GM23338 (cell line): Measurements from ENCODE around the gene DOCK3. TPM values are rescaled to one million over a fixed set of nuclear protein-coding genes. Genes with fewer than 3 reads are reported as not detected.
A peak's percentile ranks its signal among the peaks of the same experiment; 100 is the strongest.

Experiments used
- ATAC-seq: fragments of 200-7000 bp; cut with Tn5 transposase; 3 replicates; pipeline ENCODE4 v1.9.1; 2020
- DNase-seq: peaks from one replicate; pipeline ENCODE4 v3.0.0-alpha.2; 2015; ENCODE audit warnings: low spot score
- H2AFZ ChIP-seq: fragments of 200-600 bp; sonication (generic); 2 replicates; pipeline ENCODE4 v1.8.0; 2016; ENCODE audit warnings: antibody characterized with exemption, mild to moderate bottlenecking, moderate library complexity
- H3F3A ChIP-seq: fragments of 200-600 bp; sonication (generic); replicated peaks from 2 replicates; pipeline ENCODE4 v1.8.0; 2017; ENCODE audit warnings: antibody characterized with exemption, mixed run types, low read depth
- H3K27ac ChIP-seq: fragments of 200-600 bp; sonication (generic); 2 replicates; pipeline ENCODE4 v1.6.1; 2016; ENCODE audit warnings: low read depth
- H3K27me3 ChIP-seq: fragments of 200-600 bp; sonication (generic); 2 replicates; pipeline ENCODE4 v1.8.0; 2016; ENCODE audit warnings: mild to moderate bottlenecking, mixed run types, moderate library complexity; ENCODE audit not compliant: insufficient read depth
- H3K36me3 ChIP-seq: fragments of 200-600 bp; sonication (generic); 2 replicates; pipeline ENCODE4 v1.8.0; 2016; ENCODE audit warnings: mild to moderate bottlenecking; ENCODE audit not compliant: insufficient read depth
- H3K4me1 ChIP-seq: fragments of 200-600 bp; sonication (generic); 2 replicates; pipeline ENCODE4 v1.8.0; 2016; ENCODE audit warnings: mild to moderate bottlenecking, moderate library complexity; ENCODE audit not compliant: insufficient read depth
- H3K4me2 ChIP-seq: fragments of 200-600 bp; sonication (generic); 2 replicates; pipeline ENCODE4 v1.7.1; 2017; ENCODE audit warnings: mixed run types
- H3K4me3 ChIP-seq: fragments of 200-600 bp; sonication (generic); 2 replicates; pipeline ENCODE4 v1.6.1; 2016; ENCODE audit warnings: mixed run types
- H3K79me2 ChIP-seq: fragments of 200-600 bp; sonication (generic); replicated peaks from 2 replicates; pipeline ENCODE4 v1.8.0; 2017; ENCODE audit warnings: mild to moderate bottlenecking; ENCODE audit not compliant: insufficient read depth
- H3K9me2 ChIP-seq: fragments of 200-600 bp; sonication (generic); 2 replicates; pipeline ENCODE4 v1.8.0; 2017; ENCODE audit not compliant: insufficient read depth
- H4K20me1 ChIP-seq: fragments of 200-600 bp; sonication (generic); replicated peaks from 2 replicates; pipeline ENCODE4 v1.8.0; 2017; ENCODE audit warnings: mild to moderate bottlenecking; ENCODE audit not compliant: insufficient read depth
- H3K27ac Mint-ChIP-seq: 2 replicates; pipeline ENCODE4 v1.8.0; 2020; ENCODE audit warnings: inconsistent platforms, mild to moderate bottlenecking, moderate library complexity, mixed read lengths
- H3K27me3 Mint-ChIP-seq: 3 replicates; pipeline ENCODE4 v1.8.0; 2022; ENCODE audit warnings: low read depth, mild to moderate bottlenecking, moderate library complexity, mixed read lengths, inconsistent platforms; ENCODE audit not compliant: insufficient read depth, poor library complexity
- H3K36me3 Mint-ChIP-seq: 3 replicates; pipeline ENCODE4 v1.8.0; 2021; ENCODE audit warnings: low read depth, mild to moderate bottlenecking, inconsistent platforms, moderate library complexity, mixed read lengths
- H3K4me1 Mint-ChIP-seq: 3 replicates; pipeline ENCODE4 v1.8.0; 2020; ENCODE audit warnings: mild to moderate bottlenecking, inconsistent platforms, mixed read lengths
- H3K4me3 Mint-ChIP-seq: 3 replicates; pipeline ENCODE4 v1.8.0; 2021; ENCODE audit warnings: moderate library complexity, mild to moderate bottlenecking, inconsistent platforms, mixed read lengths
- H3K9me3 Mint-ChIP-seq: 3 replicates; pipeline ENCODE4 v1.8.0; 2020; ENCODE audit warnings: moderate library complexity, mild to moderate bottlenecking, inconsistent platforms, mixed read lengths
- CTCF ChIP-seq, 2 experiments: fragments of 200-600 bp in 1 of 2; sonication (generic) in 1 of 2; conservative IDR thresholded peaks; 2 replicates each; pipeline versions ENCODE4 v1.5.1 to v1.6.1; 2016 to 2017; ENCODE audit warnings: antibody characterized with exemption in 2 of 2, low read depth in 2 of 2, mild to moderate bottlenecking in 2 of 2, moderate library complexity in 1 of 2
- ETS1 ChIP-seq: IDR thresholded peaks from 2 replicates; pipeline ENCODE4 v1.6.1; 2016; ENCODE audit warnings: antibody characterized with exemption
- EZH2 ChIP-seq: fragments of 200-600 bp; sonication (generic); IDR thresholded peaks from one replicate; pipeline ENCODE4 v1.8.0; 2017; ENCODE audit warnings: antibody characterized with exemption, mild to moderate bottlenecking, low read depth; ENCODE audit not compliant: unreplicated experiment
- EZH2phosphoT487 ChIP-seq: fragments of 200-600 bp; sonication (generic); IDR thresholded peaks from one replicate; pipeline ENCODE4 v1.8.1; 2018; ENCODE audit warnings: antibody characterized with exemption; ENCODE audit not compliant: unreplicated experiment
- POLR2AphosphoS5 ChIP-seq: IDR thresholded peaks from 2 replicates; pipeline ENCODE4 v1.6.1; 2016; ENCODE audit warnings: antibody characterized with exemption, low read depth
- STAT1 ChIP-seq: IDR thresholded peaks from one replicate; pipeline ENCODE4 v1.6.1; 2016; ENCODE audit warnings: antibody characterized with exemption; ENCODE audit not compliant: unreplicated experiment
- ZNF114 ChIP-seq: fragments of 250-450 bp; sonication (Bioruptor Pico); IDR thresholded peaks from 2 replicates; pipeline ENCODE4 v1.5.0; 2020; ENCODE audit warnings: mild to moderate bottlenecking, moderate library complexity
- ZNF331 ChIP-seq: fragments of 250-450 bp; sonication (Bioruptor Pico); IDR thresholded peaks from 2 replicates; pipeline ENCODE4 v1.5.0; 2020; ENCODE audit warnings: low read depth, mild to moderate bottlenecking, moderate library complexity
- polyA plus RNA-seq: library from polyadenylated mRNA; unstranded; fragments of >200 nt; fragmentation: Nextera tagmentation; extraction: Ambion mirVana; gene quantifications from 2 replicates; pipeline ENCODE4 v1.2.1, GENCODE V29; 2016
- total RNA-seq: library from RNA; depleted of rRNA; stranded (reverse); fragments of >200 nt; shearing (Covaris generic); gene quantifications from 2 replicates; pipeline ENCODE4 v1.2.3, GENCODE V29; 2014
- TF ChIP-seq, protein P1 (sequence below): fragments of 250-450 bp; sonication (Bioruptor Pico); IDR thresholded peaks from 2 replicates; pipeline ENCODE4 v1.5.0; 2020; ENCODE audit warnings: mild to moderate bottlenecking, moderate library complexity

The DOCK3 gene
- total and polyA plus RNA-seq, 2 experiments from 2014 or later = 2.4 to 5.6 TPM

DNA sequence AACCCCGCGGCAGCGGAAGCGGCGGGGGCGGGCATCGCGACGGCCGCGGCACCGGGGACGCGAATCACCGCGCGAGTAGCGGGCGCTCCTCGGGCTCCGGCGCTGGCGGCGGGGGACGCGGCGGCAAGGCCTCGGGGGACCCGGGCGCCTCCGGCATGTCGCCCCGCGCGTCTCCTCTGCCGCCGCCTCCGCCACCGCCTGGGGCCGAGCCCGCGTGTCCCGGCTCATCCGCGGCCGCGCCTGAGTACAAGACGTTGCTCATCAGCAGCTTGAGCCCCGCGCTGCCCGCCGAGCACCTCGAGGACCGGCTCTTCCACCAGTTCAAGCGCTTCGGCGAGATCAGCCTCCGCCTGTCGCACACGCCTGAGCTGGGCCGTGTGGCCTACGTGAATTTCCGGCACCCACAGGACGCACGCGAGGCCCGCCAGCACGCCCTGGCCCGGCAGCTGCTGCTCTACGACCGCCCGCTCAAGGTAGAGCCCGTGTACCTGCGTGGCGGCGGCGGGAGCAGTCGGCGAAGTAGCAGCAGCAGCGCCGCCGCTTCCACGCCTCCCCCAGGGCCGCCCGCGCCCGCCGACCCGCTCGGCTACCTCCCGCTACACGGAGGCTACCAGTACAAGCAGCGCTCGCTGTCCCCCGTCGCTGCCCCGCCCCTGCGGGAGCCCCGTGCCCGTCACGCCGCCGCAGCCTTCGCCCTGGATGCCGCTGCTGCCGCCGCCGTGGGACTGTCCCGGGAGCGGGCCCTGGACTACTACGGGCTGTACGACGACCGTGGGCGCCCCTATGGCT lies 717.0 kb downstream of the DOCK3 start:
- peaks cover 45% of the 10 kb centered on the region for H3K4me1 Mint-ChIP-seq
- Histone ChIP-seq H3K9me2 (no peaks in the 10 kb centered on the region), H2AFZ (no peak overlapping the region), H3K79me2 (peaks cover 60% of the 10 kb centered on the region), H3F3A (peaks cover 43% of the 10 kb centered on the region), H3K27me3 (no peaks in the 10 kb centered on the region), H3K27ac (peak overlapping the region; percentile 50; the same call in 1 of the 2 replicates), H4K20me1 (peaks cover 43% of the 10 kb centered on the region), H3K4me3 (peak overlapping the region; percentile 82), H3K4me2 (peak overlapping the region; percentile 91), H3K4me1 (peaks cover 21% of the 10 kb centered on the region), H3K36me3 (peaks cover 36% of the 10 kb centered on the region)
- H3K4me3 Mint-ChIP-seq = peak overlapping the region; percentile 85
- peak; percentile 51 for DNase-seq
- peaks cover 20% of the 10 kb centered on the region; the same call in 2 of the 3 replicates for H3K9me3 Mint-ChIP-seq
- H3K27ac Mint-ChIP-seq = peak overlapping the region; percentile 96
- TF ChIP-seq ETS1 (no peak), CTCF (conservative IDR thresholded peaks at IDR 0.05; ENCODE audit: low read depth in 2 of 2) (no peak), POLR2AphosphoS5 (peak; percentile 15), EZH2phosphoT487 (no peak), ZNF331 (CRISPR knock-in tag) (no peak), EZH2 (no peak), STAT1 (no peak), ZNF114 (no peak)
- TF ChIP-seq, protein P1, sequence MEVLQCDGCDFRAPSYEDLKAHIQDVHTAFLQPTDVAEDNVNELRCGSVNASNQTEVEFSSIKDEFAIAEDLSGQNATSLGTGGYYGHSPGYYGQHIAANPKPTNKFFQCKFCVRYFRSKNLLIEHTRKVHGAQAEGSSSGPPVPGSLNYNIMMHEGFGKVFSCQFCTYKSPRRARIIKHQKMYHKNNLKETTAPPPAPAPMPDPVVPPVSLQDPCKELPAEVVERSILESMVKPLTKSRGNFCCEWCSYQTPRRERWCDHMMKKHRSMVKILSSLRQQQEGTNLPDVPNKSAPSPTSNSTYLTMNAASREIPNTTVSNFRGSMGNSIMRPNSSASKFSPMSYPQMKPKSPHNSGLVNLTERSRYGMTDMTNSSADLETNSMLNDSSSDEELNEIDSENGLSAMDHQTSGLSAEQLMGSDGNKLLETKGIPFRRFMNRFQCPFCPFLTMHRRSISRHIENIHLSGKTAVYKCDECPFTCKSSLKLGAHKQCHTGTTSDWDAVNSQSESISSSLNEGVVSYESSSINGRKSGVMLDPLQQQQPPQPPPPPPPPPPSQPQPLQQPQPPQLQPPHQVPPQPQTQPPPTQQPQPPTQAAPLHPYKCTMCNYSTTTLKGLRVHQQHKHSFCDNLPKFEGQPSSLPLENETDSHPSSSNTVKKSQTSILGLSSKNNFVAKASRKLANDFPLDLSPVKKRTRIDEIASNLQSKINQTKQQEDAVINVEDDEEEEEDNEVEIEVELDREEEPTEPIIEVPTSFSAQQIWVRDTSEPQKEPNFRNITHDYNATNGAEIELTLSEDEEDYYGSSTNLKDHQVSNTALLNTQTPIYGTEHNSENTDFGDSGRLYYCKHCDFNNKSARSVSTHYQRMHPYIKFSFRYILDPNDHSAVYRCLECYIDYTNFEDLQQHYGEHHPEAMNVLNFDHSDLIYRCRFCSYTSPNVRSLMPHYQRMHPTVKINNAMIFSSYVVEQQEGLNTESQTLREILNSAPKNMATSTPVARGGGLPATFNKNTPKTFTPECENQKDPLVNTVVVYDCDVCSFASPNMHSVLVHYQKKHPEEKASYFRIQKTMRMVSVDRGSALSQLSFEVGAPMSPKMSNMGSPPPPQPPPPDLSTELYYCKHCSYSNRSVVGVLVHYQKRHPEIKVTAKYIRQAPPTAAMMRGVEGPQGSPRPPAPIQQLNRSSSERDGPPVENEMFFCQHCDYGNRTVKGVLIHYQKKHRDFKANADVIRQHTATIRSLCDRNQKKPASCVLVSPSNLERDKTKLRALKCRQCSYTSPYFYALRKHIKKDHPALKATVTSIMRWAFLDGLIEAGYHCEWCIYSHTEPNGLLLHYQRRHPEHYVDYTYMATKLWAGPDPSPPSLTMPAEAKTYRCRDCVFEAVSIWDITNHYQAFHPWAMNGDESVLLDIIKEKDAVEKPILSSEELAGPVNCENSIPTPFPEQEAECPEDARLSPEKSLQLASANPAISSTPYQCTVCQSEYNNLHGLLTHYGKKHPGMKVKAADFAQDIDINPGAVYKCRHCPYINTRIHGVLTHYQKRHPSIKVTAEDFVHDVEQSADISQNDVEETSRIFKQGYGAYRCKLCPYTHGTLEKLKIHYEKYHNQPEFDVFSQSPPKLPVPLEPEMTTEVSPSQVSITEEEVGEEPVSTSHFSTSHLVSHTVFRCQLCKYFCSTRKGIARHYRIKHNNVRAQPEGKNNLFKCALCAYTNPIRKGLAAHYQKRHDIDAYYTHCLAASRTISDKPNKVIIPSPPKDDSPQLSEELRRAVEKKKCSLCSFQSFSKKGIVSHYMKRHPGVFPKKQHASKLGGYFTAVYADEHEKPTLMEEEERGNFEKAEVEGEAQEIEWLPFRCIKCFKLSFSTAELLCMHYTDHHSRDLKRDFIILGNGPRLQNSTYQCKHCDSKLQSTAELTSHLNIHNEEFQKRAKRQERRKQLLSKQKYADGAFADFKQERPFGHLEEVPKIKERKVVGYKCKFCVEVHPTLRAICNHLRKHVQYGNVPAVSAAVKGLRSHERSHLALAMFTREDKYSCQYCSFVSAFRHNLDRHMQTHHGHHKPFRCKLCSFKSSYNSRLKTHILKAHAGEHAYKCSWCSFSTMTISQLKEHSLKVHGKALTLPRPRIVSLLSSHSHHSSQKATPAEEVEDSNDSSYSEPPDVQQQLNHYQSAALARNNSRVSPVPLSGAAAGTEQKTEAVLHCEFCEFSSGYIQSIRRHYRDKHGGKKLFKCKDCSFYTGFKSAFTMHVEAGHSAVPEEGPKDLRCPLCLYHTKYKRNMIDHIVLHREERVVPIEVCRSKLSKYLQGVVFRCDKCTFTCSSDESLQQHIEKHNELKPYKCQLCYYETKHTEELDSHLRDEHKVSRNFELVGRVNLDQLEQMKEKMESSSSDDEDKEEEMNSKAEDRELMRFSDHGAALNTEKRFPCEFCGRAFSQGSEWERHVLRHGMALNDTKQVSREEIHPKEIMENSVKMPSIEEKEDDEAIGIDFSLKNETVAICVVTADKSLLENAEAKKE (CRISPR knock-in tag) = no peak
- ATAC-seq = peak; percentile 4; the same call in 2 of the 3 replicates
- peaks cover 18% of the 10 kb centered on the region for H3K27me3 Mint-ChIP-seq
- H3K36me3 Mint-ChIP-seq = peaks cover 86% of the 10 kb centered on the region
